Fibroblast of pulmonary artery (primary cell): ENCODE data around the gene KRT8.

Source experiments
- DNase-seq: peaks from one replicate; pipeline ENCODE4 v3.0.0-alpha.2; 2010; ENCODE audit warnings: low read depth
- H3K4me3 ChIP-seq: replicated peaks from 2 replicates; pipeline ENCODE4 v1.5.1; 2011; ENCODE audit warnings: low read depth, mild to moderate bottlenecking, control low read depth, low read length, moderate library complexity
- TF ChIP-seq, protein P1 (sequence below): IDR thresholded peaks from 2 replicates; pipeline ENCODE4 v1.5.1; 2011; ENCODE audit warnings: mild to moderate bottlenecking, control low read depth, low read length, inconsistent platforms; ENCODE audit errors: missing control alignments

KRT8 gene

GRCh38 chr12:52909796-52910195, 4.9 kb upstream of the KRT8 start:
- DNase-seq: no peak
- TF ChIP-seq, protein P1, sequence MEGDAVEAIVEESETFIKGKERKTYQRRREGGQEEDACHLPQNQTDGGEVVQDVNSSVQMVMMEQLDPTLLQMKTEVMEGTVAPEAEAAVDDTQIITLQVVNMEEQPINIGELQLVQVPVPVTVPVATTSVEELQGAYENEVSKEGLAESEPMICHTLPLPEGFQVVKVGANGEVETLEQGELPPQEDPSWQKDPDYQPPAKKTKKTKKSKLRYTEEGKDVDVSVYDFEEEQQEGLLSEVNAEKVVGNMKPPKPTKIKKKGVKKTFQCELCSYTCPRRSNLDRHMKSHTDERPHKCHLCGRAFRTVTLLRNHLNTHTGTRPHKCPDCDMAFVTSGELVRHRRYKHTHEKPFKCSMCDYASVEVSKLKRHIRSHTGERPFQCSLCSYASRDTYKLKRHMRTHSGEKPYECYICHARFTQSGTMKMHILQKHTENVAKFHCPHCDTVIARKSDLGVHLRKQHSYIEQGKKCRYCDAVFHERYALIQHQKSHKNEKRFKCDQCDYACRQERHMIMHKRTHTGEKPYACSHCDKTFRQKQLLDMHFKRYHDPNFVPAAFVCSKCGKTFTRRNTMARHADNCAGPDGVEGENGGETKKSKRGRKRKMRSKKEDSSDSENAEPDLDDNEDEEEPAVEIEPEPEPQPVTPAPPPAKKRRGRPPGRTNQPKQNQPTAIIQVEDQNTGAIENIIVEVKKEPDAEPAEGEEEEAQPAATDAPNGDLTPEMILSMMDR: no peak

GRCh38 chr12:52909331-52909730, 4.5 kb upstream of the KRT8 start:
- H3K4me3 ChIP-seq: no peak overlapping the region
- no peak for DNase-seq
- TF ChIP-seq, protein P1: no peak

More at GRCh38 chr12:52909796-52910195, 4.9 kb upstream of the KRT8 start:
- no peak overlapping the region for H3K4me3 ChIP-seq

DNA sequence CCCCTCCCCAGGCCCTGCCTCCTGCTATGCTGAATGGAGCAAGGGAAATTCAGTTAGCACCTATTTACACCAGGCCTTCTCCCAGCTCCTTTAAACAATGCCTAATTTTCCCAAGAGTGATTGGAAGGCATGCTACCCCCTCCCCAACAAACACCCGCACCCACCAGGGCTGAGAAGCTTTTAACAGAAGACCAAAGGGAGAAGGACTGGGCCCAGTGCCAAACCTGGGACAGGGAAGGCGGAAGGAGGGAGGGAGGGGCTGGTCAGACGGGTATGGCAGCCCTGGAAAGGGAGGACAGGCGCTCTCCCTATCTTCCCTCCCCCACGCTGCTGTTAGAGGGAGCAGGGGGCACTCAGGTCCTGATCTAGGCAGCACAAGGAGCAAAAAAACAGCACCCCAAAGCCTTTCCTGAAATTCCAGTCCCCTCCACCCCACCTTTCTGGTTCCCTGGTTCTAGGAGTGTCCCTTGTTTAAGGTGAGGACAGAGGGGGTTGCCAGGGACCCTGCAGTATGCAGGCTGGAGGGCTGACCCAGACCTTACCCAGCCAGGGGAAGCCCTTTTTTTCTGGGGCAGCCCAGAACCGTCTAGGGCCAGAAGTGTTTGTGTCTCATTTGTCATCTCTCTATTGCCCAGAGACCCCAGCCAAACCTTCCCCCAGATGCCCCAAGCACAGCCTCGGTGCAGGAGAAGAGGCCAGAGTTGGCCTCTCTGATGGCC, 2.4 kb upstream of the KRT8 start:
- TF ChIP-seq, protein P1: no peak
- DNase-seq: peak; percentile 62
- H3K4me3 ChIP-seq: no peak overlapping the region

GRCh38 chr12:52906191-52906601, 1.3 kb upstream of the KRT8 start:
- no peak overlapping the region for H3K4me3 ChIP-seq
- no peak for DNase-seq
- TF ChIP-seq, protein P1: no peak

DNA sequence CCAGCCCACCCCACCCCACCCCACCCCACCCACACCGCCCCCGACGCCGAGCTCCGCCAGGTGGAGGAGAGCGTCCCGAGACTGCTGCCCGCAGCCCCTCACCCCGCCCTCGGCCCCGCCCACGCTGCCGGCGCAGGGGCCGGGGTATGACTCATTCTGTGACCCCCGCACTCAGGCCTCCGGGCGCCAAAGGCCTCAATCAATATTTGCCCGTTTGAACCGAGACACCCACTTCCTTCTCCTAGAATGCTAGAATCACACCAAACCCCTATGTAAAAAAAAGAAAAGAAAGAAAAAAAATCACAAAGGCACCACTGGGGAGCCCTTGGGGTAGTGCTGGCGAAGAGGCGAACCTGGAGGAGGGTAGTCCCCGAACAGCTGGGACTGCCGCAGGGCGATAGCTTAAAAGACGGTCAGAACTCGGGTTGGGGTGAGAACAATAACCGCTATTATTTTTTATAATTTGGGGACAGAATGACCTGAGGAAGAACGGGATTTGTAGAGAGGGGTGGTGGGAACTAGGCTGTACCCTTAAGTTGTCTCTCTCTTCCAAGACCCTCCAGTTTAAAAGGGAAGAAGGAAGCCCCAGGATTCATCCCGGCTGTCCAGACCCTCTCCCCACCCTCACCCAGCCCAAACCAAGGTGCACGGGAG, 894 bp downstream of the KRT8 start:
- DNase-seq: peak; percentile 42
- H3K4me3 ChIP-seq: peak overlapping the region; percentile 46
- TF ChIP-seq, protein P1: no peak

- TF ChIP-seq, protein P1: no peak
- DNase-seq: peak; percentile 82
- H3K4me3 ChIP-seq: peak overlapping the region; percentile 46
Observed at GRCh38 chr12:52903285-52903854, 1.5 kb downstream of the KRT8 start.
